D341Med (cell line): ENCODE data around the gene CXorf38.
"Not testable (repeated sequence)": the region's sequence is repeated elsewhere in the genome, so short reads cannot be mapped to it uniquely, and the experiment has no call there.

ENCODE experiments used
- DNase-seq: peaks from one replicate; pipeline ENCODE4 v3.0.0; 2012; ENCODE audit warnings: low spot score

Gene CXorf38

DNA sequence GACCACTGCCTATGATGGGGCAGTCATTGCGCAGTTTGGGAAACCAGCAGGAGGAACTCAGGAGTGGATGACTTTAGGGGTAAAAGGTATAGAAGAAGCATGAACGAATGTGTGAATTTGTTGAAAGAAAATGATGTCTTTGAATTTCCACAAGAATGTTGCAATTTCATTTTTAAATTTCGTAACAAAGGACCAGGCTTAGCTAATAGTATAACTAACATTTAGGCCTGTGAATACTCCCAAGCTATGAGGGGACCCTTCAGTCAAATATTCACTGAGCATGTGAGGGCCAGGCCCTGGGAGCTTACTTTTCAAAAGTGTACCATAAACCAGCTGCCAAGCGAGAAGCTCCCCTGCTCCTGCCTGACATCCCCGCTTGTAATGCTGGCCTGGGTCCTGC is 18.9 kb downstream of the CXorf38 start:
- no peak for DNase-seq

DNA sequence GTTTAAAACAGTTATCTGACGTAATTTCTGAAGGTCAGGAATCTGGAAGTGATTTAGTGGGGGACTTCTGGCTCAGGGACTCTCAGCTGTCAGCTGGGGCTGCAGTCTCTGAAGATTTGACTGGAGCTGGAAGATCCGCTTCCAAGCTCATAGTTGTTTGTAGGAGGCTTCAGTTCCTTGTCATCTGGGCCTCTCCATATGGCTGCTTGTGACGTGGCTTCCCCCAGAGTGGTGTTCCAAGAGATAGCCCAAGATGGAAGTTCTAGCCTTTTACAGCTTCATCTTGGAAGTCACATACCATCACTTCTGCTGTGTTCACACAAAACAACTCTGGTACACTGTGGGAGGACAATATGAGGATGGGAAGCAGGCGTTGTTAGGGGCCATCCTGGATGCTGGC is 22.1 kb downstream of the CXorf38 start:
- DNase-seq = no peak

DNA sequence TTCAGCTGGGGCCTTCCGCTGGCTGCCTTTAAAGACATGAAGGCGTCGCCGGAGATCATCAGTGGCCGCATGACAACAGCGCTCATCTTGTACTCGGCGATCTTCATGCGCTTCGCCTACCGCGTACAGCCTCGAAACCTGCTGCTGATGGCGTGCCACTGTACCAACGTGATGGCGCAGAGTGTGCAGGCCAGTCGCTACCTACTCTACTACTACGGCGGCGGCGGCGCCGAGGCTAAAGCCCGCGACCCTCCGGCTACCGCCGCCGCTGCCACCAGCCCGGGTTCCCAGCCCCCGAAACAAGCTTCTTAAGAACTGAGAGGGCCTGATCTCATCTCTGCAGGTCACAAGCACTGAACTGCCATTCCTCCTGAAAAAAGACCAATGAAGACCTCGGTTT is 23.7 kb downstream of the CXorf38 start:
- DNase-seq = no peak

DNA sequence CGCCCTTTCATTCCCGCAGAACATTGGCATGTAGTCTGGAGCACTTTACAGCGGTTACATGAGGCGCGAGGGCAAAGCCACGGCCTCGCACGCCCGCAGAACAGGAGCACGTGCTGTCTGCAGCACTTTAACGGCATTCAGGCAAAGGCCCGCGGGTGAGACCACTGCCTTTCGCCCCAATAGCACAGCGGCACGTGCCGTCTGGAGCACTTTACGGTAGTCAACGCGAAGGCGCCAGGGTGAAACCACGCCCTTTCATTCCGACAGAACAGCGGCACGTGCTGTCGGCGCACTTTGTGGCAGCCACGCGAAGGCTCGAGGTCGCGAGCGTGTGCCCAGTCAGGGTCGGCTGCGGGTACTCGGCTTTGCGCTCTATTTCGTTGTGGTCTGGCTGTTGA is 24.2 kb downstream of the CXorf38 start, which contains the start of gene MPC1L:
MPC1L (plus strand) TSS at position 290 of the 398 bp plus-strand sequence. CDS start 138 bp downstream, outside the sequence.
- no peak for DNase-seq

DNA sequence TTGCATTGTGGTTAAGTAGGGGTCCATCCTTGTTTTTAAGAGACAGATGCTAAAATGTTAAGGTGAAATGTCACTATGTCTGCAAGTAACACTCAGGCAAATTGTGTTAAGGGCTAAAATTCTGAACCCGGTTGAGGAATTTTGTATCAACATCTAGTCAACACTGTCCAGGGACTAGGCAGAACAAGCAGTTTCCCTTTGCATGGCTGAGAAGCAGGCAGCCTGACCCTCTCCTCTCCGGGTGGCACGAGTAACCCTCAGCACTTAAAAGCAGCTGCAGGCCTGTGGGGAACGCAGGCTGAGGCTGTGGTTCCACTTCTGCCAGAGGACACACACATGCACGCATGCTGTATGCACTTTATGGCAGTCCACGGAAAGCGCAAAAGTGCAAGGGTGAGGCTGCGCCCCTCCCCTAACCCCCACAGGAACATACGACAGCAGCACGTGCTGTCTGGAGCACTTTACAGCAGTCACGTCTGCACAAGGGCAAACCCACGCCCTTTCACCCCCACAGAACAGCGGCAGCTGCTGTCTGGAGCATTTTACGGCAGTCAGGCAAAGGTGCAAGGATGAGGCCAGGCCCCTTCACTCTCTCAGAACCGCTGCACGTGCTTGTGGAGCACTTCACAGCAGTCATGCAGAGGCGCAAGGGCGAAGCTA is 24.8 kb downstream of the CXorf38 start:
- DNase-seq = no peak

DNA sequence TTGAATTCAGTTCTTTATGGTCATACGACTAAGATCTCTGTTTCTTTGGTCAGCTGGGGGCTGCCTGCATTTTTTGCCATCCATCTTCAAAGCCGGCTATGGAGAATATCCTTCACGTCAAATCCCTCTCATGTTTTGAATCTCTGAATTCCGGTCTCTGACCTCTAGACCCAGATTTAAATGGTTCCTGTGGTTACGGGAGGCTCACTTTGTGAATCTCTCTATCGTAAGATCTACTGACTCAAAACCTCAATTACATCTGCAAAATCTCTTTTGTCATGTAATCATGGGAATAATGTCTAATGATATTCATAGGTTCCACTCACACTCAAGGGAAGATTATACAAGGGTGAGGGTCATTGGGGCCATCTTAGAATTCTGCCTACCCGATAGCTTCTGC is 29.8 kb downstream of the CXorf38 start:
- DNase-seq = no peak

DNA sequence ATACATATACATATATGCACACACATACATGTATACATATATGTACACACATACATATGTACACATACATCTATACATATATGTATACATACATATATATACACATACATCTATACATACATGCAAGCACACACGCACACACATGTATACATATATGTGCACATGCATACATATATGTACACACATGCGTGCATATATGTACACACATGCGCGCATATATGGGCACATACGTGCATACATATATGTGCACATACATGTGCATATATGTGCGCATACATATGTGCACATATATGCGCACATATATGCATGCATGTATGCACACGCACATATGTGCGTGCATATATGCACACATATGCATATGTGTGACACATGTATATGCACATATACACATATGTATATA is 31.4 kb downstream of the CXorf38 start:
- DNase-seq = no peak

DNA sequence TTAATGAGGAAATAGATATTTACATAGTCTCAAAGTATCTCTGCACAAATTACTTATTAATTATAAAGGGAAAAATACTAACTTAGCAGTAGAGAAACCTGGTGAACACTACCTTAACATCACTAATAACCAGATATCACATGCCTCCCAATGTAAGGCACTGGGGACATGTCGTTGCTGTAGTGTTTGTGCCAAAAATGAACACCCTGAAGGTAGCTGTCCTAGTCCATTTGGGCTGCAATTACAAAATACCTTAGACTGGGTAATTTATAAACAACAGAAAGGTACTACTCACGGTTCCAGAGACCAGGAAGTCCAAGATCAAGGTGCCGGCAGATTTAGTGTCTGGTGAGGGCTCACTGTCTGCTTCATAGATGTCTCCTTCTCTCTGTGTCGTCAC is 34.9 kb downstream of the CXorf38 start:
- DNase-seq = no peak

DNA sequence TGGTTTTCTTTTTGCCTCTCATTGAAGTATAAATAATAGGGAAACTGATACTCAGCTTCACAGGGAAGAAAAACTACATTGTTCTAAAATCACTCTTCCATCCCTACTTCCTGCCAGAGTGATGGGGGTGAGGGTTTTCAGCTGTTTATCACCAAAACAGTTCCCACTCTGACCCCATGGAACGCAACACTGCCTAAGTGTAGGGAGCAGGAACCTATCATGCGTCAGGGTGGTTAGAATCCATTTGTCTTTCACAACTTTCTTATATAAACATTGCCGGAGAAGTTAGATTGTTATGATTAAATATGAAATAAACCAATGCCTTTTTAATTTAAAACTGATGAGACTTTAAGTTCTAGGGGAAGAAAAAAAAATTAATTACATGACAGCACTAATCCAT is 40.0 kb downstream of the CXorf38 start:
- no peak for DNase-seq

DNA sequence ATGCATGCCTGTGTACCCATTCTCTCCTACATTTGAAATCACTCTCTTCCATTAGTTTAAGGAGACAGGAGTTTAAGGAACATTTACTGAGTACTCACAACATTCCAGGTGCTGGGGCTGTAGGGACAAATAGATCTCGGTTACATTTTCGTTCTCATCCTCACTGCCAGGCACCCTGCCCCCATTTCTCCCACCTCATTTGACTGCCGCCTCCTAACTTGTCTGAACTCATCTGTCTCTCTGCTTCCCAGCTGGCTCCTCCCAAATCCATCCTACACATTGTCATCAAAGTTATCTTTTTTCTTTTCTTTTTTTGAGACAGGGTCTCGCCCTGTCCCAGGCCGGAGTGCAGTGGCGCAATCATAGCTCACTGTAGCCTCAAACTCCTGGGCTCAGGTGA is 43.9 kb downstream of the CXorf38 start:
- no peak for DNase-seq

DNA sequence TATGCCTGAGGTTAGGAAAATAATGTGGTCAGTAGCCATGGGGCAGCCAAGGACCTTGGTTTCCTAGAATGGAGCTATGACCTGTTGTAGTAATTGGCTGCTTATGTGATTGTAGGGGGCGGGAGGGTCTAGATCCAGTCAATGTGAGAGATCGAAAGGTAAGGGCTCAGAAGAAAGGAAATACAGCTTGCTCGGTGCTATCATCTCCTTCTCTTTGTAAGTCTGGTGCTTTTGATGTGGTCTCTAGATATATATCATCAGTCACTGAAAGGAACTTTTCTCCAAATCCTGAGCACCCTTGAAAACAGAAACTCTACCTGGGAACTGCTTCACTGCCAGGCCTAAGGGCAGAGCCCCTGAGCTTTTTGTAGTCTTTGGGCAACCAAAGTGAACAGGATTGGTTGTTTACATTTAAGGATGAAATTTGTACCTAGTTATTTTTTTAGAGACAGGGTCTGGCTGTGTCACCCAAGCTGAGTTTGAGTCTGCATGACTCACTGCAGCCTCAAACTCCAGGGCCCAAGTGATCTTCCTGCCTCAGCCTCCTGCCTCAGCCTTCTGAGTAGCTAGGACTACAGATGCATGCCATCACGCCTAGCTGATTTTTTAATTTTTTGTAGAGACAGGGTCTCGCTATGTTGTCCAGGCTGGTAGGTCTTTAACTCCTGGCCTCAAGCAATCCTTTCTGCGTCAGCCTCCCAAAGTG is 57.6 kb downstream of the CXorf38 start:
- DNase-seq = not testable (repeated sequence)

DNA sequence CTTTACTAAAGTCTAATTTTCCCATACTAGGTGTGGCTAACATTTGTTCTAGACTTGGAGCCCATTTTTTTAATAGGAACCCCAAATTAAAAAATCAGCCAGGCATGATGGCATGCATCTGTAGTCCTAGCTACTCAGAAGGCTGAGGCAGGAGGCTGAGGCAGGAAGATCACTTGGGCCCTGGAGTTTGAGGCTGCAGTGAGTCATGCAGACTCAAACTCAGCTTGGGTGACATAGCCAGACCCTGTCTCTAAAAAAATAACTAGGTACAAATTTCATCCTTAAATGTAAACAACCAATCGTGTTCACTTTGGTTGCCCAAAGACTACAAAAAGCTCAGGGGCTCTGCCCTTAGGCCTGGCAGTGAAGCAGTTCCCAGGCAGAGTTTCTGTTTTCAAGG is 59.7 kb downstream of the CXorf38 start:
- not testable (repeated sequence) for DNase-seq

DNA sequence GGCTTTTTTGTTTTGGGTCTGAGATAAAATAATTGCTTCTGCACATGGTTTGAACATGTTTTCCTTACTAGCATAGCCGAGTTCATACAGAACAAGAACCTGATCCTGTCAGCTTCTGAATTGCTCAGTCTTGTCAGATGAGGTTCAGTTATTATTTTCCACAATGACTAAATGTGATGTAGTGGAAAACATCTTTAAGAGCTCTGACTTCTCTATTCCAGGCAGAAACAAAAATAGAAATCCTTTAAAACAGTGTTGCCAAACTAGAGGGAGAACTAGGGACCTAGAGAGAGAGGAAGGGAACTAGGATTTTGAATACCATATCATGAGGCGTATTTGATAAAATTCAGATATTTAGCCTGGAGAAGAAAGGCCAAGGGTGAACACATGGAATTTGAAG is 64.5 kb downstream of the CXorf38 start:
- no peak for DNase-seq

DNA sequence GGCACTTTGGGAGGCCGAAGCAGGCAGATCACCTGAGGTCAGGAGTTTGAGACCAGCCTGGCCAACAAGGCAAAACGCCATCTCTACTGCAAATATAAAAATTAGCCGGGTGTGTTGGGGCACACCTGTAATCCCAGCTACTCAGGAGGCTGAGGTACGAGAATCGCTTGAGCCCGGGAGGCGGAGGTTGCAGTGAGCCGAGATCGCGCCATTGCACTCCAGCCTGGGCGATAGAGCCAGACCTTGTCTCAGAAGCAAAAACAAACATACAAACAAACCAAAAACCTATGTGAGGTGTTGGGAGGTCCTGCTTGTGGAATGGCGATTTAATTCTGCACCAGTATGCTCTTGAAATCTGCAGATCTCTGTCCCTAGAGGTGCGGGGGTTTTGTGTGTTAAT is 65.2 kb downstream of the CXorf38 start:
- DNase-seq = not testable (repeated sequence)

DNA sequence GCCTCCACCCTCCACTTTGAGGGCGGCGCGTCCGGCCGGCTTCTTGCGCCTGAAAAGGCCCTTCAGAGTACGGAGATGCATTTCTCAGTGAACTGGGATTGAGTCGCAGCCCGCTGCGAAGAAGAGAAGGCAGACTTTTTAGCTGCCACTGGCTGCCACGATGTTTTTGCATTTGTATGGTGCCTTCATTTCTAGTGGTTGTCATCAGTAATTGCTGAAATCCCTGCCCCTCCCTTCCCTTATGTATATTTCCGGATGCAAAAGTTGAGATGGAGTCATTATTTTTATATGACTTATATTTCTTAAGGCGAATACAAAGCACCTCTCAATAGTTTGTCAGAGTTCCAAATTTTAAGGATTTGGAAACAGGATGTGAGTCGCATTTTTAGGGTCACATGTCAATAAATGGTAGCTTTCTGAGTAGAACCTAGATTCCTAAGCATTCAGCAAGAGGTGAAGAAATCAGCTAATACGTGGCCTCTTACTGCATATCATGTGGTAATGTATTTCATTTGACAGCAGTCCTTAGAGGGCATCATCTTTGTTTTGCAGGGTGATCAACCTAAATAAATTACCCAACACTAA is 65.9 kb downstream of the CXorf38 start:
- no peak for DNase-seq

DNA sequence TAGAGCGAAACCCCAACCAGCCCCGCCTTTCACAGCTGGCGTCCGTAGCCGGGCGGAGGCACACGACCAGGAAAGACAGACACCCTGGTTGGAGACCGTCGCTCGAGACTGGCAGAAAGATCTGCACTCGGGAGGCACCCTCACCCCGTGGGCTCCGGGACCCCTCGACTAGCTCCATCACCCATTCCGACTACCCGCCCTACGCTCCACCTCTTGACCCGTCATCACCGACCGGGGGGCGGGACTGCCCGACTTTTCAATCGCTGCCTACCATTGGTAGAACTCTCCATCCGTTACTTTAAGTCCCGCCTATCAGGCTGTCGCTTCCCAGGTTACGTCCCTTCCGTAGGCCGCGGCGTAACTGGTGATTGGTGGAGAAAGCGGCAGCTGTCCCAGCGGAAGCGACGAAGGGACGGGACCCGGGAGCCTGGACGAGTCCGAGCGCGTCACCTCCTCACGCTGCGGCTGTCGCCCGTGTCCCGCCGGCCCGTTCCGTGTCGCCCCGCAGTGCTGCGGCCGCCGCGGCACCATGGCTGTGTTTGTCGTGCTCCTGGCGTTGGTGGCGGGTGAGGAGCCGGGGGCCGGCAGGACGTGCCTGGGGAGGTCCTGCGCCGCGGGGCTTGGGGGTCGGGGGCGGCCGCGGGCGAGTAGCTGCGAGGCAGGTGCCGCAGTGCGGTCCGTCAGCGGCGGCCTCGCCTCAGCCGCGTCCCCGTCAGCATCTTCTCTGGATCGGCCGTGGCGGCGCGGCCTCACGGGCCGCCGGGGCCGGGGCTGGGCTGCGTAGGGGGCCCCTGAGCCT is 66.6 kb downstream of the CXorf38 start, which contains the start of gene ATP6AP2:
ATP6AP2 (plus strand) TSS at position 434 of the 799 bp plus-strand sequence; CDS start at position 530, 96 bp downstream.
- DNase-seq = peak; percentile 91

DNA sequence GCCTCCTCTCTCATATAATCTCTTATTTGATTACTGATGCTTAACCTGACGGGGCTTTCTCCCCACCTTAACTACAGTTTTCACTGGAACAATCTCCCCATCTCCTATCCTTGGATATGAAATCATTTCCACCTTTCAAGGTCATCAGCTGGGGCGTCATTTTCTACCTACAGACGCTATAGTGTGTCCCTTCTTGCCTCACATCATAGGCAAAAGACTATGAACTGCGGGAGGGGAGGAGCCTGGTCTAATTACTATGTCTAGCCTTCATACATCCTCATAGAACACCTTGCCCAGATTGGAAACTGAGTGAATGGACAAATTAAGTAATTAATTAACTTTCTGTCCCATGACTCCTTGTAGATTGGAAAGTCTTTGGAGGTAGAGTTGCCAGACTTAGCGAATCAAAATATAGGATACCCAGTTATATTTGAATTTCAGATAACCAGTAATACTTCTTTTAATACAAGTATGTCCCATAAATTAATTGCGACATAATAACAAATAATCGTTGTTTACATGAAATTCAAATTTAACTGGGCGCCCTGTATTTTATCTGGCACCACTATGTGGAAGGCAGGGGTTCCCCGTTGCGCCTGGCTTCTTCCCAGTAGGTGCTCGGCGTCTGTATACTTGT is 67.3 kb downstream of the CXorf38 start:
- no peak for DNase-seq

DNA sequence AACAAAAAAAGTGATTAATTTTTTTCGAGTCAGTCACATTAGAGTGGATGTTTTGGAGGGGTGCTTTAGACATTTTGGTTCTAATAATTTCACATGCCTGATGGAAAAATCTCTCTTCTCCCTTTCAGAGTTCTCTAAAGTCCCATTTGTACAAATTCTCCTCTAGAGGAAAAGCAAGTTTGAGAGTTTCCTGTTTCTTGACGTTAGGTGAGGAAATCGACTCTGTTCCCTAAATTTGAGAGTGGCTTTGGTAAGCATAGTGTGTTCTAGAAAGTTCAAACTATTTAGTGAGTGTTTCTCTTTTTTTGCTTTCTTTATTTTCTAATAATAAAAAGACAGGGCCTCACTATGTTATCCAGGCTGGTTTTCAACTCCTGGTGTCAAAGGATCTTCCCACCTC is 68.2 kb downstream of the CXorf38 start:
- DNase-seq = no peak

DNA sequence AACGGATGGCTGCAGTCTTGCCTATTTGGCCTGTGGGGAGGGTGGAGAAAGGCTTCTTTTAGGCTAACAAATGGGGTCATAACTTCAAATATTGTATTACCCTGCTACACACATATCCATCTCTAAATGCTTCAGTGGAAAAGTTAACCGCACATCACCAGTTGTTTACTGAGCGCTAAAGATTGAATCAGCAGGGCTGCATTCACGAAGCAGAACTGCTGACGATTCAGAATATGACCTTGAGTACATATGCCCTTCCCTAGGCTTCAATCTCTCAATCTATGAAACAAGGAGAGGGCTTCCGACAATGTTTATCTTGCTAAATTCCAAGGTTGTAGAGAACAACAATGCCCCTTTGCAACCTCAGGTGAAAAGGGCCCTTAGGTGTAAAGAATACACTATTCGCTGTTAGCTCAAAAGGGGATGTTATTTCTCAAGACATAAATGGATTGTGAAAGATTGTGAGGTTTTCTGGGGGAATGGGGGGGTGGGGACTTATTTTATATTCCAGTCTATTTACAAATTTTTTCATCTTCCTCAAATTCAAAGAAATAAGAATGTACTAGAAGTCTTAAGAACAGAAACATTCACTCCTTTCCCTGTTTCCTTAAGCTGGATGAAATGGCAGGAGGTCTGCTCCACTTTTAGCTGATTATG is 69.2 kb downstream of the CXorf38 start:
- no peak for DNase-seq
